GM12873 (cell line): ENCODE results near the gene LRP5.

Source experiments
- TF ChIP-seq, protein P1 (sequence below): IDR thresholded peaks from 2 replicates; pipeline ENCODE4 v1.5.1; 2012; ENCODE audit warnings: low read depth, mild to moderate bottlenecking, moderate library complexity, low read length, control low read depth; ENCODE audit not compliant: insufficient read depth; ENCODE audit errors: missing control alignments

LRP5 gene

GRCh38 chr11:68313574-68314202, 1.3 kb downstream of the LRP5 start:
- TF ChIP-seq, protein P1, sequence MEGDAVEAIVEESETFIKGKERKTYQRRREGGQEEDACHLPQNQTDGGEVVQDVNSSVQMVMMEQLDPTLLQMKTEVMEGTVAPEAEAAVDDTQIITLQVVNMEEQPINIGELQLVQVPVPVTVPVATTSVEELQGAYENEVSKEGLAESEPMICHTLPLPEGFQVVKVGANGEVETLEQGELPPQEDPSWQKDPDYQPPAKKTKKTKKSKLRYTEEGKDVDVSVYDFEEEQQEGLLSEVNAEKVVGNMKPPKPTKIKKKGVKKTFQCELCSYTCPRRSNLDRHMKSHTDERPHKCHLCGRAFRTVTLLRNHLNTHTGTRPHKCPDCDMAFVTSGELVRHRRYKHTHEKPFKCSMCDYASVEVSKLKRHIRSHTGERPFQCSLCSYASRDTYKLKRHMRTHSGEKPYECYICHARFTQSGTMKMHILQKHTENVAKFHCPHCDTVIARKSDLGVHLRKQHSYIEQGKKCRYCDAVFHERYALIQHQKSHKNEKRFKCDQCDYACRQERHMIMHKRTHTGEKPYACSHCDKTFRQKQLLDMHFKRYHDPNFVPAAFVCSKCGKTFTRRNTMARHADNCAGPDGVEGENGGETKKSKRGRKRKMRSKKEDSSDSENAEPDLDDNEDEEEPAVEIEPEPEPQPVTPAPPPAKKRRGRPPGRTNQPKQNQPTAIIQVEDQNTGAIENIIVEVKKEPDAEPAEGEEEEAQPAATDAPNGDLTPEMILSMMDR, result no peak

- TF ChIP-seq, protein P1, result no peak
These were observed 2.1 kb downstream of the LRP5 start for GRCh38 chr11:68314203-68315170.

DNA sequence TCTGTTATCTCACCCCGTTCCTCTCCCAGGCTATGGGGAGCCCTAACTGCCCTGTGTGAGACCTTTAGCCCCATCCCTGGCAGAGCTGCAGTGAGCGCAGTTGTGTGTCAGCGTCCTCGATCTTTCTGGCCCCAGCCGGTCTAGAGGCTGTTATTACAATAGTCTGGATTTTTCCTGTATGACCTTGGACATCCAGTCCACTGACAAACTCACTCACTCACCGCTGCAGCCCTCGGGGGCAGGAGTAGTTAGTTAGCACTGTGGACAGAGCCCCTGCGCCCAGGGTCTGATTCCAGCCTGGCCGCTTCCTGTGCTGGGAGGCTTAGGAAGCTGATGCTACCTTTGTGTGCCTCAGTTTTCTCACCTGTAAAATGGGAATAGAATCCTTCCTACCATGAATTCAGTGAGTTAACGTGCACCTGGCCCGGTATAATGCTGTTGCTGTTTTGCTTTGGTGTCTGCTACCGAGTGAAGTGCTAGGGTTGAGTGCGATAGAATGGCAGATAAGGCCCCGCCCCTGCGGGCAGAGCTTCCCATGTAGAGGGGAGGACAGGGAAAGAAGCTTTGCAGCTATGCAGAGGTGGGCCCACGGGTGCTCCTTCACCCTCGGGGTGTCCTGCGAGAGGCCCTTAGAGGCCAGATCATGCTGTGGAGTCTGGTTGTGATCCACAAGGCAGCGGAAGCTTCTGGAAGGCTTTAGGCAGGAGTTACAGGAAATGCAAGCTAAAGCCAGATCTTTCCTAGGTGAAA, 3.0 kb downstream of the LRP5 start:
- TF ChIP-seq, protein P1, result no peak

DNA sequence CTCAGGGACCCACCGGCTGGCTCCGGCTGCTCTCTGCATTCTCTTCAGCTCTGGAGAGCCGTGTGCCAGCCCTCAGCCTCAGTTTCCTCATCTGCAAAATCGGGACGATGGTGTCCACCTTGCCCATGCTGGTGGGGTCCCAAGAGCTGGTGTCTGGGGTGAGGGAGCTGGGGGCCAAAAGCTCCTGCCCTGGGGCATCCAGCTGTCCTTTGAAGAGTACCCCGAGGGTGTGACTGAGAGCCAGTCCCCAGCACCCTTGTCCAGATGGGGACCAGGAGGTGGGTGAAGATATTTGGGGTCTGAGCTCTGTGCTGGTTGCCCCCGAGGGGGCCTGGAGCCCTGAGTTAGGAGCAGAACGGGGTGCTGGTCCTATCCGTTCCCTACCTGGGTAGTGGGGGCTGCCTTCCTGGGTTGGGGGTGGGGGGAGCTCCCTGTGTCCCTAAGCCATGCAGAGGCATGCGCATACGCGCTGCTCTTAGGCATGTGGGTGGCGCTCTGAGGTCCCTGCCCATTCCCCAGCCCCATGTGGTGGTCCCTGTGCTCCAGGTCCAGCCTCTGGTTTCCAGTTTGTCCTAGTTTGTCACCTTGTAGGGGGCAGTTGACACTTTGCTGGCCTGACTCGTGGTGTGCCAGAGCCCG, 4.9 kb downstream of the LRP5 start:
- TF ChIP-seq, protein P1, result no peak

- TF ChIP-seq, protein P1, result no peak
These were observed 9.1 kb downstream of the LRP5 start for GRCh38 chr11:68321293-68322051.

GRCh38 chr11:68322052-68322430, 9.7 kb downstream of the LRP5 start:
- TF ChIP-seq, protein P1, result no peak
